Measurements from ENCODE around the gene MCM7. TPM values are rescaled to one million over a fixed set of nuclear protein-coding genes. Genes with fewer than 3 reads are reported as not detected.

MCM7 gene
- total and polyA plus RNA-seq, 2 of the 4 experiments (the other 2 are of a cell fraction): 104 to 137 TPM

- Histone ChIP-seq H3K9me3 (ENCODE audit: control insufficient read depth, insufficient read depth, low read length) (peaks cover 74% of the 10 kb centered on the region), H3K4me2 (ENCODE audit: low read depth, low read length) (no peak overlapping the region), H4K5ac (ENCODE audit: low read depth, low read length) (no peak overlapping the region), H3K4me3 (ENCODE audit: insufficient read depth, low read depth, low read length) (no peak overlapping the region), H2BK15ac (ENCODE audit: low read depth, low read length) (no peak overlapping the region), H4K8ac (ENCODE audit: low read depth in 2 of 2, low read length in 2 of 2) (no peak overlapping the region), H3K23ac (ENCODE audit: low read depth, low read length) (no peak overlapping the region), H3K27ac (ENCODE audit: insufficient read depth, low read length) (no peak overlapping the region), H3K79me1 (ENCODE audit: low read depth in 1 of 2, low read length in 2 of 2) (peaks cover 28 to 47% of the 10 kb centered on the region in 2 experiments), H3K9me1 (ENCODE audit: insufficient read depth, low read length) (no peaks in the 10 kb centered on the region), H2BK120ac (ENCODE audit: low read depth, low read length) (no peak overlapping the region), H4K20me1 (ENCODE audit: insufficient read depth, low read length) (no peaks in the 10 kb centered on the region; the same call in 1 of the 2 replicates), H3K36me3 (ENCODE audit: control insufficient read depth, insufficient read depth, low read length) (peaks cover 88% of the 10 kb centered on the region), H3K4ac (ENCODE audit: low read depth, low read length) (no peak overlapping the region), H3K9ac (ENCODE audit: low read depth, low read length) (no peak overlapping the region), H2BK20ac (ENCODE audit: low read depth, low read length) (no peak overlapping the region), H4K91ac (ENCODE audit: insufficient read depth, low read depth, low read length) (no peak overlapping the region), H3K27me3 (ENCODE audit: control insufficient read depth, insufficient read depth, low read length) (no peaks in the 10 kb centered on the region), H2AK9ac (replicated peaks; ENCODE audit: low read depth, low read length, poor library complexity) (no peak overlapping the region), H3K56ac (ENCODE audit: extremely low read depth, insufficient read depth, low read length) (no peak overlapping the region), H3K18ac (ENCODE audit: low read depth, low read length) (no peak overlapping the region), H3K14ac (replicated peaks; ENCODE audit: low read depth, low read length) (no peak overlapping the region), H2BK5ac (ENCODE audit: low read depth, low read length, poor library complexity, severe bottlenecking) (no peak overlapping the region), H2AFZ (replicated peaks; ENCODE audit: low read length, poor library complexity) (no peak overlapping the region), H3K4me1 (ENCODE audit: control insufficient read depth, insufficient read depth, low read length) (no peaks in the 10 kb centered on the region), H2AK5ac (ENCODE audit: low read depth, low read length) (no peak overlapping the region)
- dilution Hi-C loops (cut with HindIII; ENCODE audit: low sequenced_read_pairs, unreplicated experiment): no loop called here
- ChIA-PET POLR2A (ENCODE audit: unreplicated experiment) (no interaction called here), CTCF (no interaction called here)
- in situ Hi-C loops (cut with MboI; ENCODE audit: low sequenced_read_pairs): no loop called here
- ATAC-seq (ENCODE audit: low read depth): no peak
- TF ChIP-seq MXI1 (IDR thresholded peaks at IDR 0.05; ENCODE audit: borderline replicate concordance, low read depth, low read length) (no peak), CHD1 (IDR thresholded peaks at IDR 0.05; ENCODE audit: low read depth, low read length) (no peak), POLR2A (IDR thresholded peaks at IDR 0.05; ENCODE audit: low read depth, low read length) (no peak), RFX5 (IDR thresholded peaks at IDR 0.05; ENCODE audit: low read depth, low read length) (no peak), NFE2L2 (IDR thresholded peaks at IDR 0.05; ENCODE audit: low read depth, low read length) (no peak), ELK1 (IDR thresholded peaks at IDR 0.05; ENCODE audit: borderline replicate concordance, low read depth, low read length) (no peak), RAD21 (IDR thresholded peaks at IDR 0.05; ENCODE audit: low read length) (no peak), CEBPB (IDR thresholded peaks at IDR 0.05; ENCODE audit: low read depth, low read length) (no peak), MAFK (IDR thresholded peaks at IDR 0.05; ENCODE audit: low read depth, low read length) (no peak), RCOR1 (IDR thresholded peaks at IDR 0.05; ENCODE audit: insufficient replicate concordance, low read length) (no peak), SMC3 (IDR thresholded peaks at IDR 0.05; ENCODE audit: low read depth, low read length) (no peak), FOS (IDR thresholded peaks at IDR 0.05; ENCODE audit: low read depth, low read length) (no peak)
- no peak for DNase-seq
- BruUV-seq (replicated peaks): no TSS peak
- intact Hi-C loops (cut with micrococcal nuclease): no loop called here
- WGBS, 2 experiments (ENCODE audit: extremely low coverage in 2 of 2, insufficient read length in 1 of 2): 94% methylated on average over 5 of the region's 10 CpGs; no CpG with 5 or more reads in 1 of the 2 experiments
Measured at GRCh38 chr7:100072462-100072861, 28.7 kb downstream of the MCM7 start.
